SJSA1 (cell line): ENCODE data around the gene INO80E. TPM values are rescaled to one million over a fixed set of nuclear protein-coding genes. Genes with fewer than 3 reads are reported as not detected.
"Not testable (repeated sequence)": the region's sequence is repeated elsewhere in the genome, so short reads cannot be mapped to it uniquely, and the experiment has no call there.

Source experiments
- DNase-seq, 2 experiments: peaks; one replicate each; pipeline ENCODE4 v3.0.0-alpha.2; 2015 to 2020; ENCODE audit warnings: low spot score in 2 of 2, low read depth in 1 of 2
- H3K27ac ChIP-seq: fragments of 250-450 bp; sonication (Bioruptor Pico); 2 replicates; pipeline ENCODE4 v1.5.1; 2020; ENCODE audit warnings: mild to moderate bottlenecking, moderate library complexity
- H3K27me3 ChIP-seq: fragments of 250-450 bp; sonication (Bioruptor Pico); replicated peaks from 2 replicates; pipeline ENCODE4 v1.5.1; 2020; ENCODE audit warnings: mild to moderate bottlenecking, moderate library complexity
- H3K36me3 ChIP-seq: fragments of 250-450 bp; sonication (Bioruptor Pico); 2 replicates; pipeline ENCODE4 v1.5.1; 2020; ENCODE audit warnings: mild to moderate bottlenecking
- H3K4me1 ChIP-seq: fragments of 250-450 bp; sonication (Bioruptor Pico); replicated peaks from 2 replicates; pipeline ENCODE4 v1.6.1; 2021; ENCODE audit warnings: mild to moderate bottlenecking
- H3K4me3 ChIP-seq: fragments of 250-450 bp; sonication (Bioruptor Pico); 2 replicates; pipeline ENCODE4 v1.5.1; 2020; ENCODE audit warnings: mild to moderate bottlenecking
- H3K9me3 ChIP-seq: fragments of 250-450 bp; sonication (Bioruptor Pico); replicated peaks from 2 replicates; pipeline ENCODE4 v1.5.1; 2020; ENCODE audit warnings: mild to moderate bottlenecking
- total RNA-seq: library from RNA; depleted of rRNA; stranded (reverse); fragments of >200 nt; shearing (Covaris generic); gene quantifications from 2 replicates; pipeline ENCODE4 v1.2.3, GENCODE V29; 2014

Gene INO80E
- total RNA-seq, 1 experiment from 2014 or later, result 93.4 TPM

DNA sequence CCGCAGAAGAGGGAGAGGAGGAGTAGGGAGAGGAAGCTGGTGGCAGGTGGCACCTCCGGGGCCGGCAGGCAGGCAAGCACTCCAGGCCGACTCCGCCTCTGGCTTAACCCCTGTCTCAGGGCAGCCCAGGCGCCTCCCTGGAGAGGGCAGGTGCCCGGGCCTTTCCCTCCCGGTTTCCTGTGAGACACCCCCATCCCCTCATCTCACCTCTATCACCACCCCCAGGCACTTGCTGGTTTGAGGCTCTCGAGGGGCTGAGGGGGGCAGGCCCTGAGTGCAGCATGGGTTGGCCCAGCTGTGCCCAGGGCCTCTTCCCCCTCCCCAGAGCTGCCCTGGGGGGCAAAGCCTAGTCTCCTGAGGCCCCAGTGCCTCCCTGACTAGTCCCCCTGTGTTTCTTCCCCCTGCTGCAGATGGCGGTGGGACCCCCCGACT lies 8.8 kb downstream of the INO80E start:
- no peak for DNase-seq
- no peaks in the 10 kb centered on the region for H3K9me3 ChIP-seq
- H3K4me3 ChIP-seq, result no peak overlapping the region
- no peaks in the 10 kb centered on the region for H3K4me1 ChIP-seq
- H3K36me3 ChIP-seq, result peaks cover 36% of the 10 kb centered on the region
- no peak overlapping the region for H3K27ac ChIP-seq
- H3K27me3 ChIP-seq, result peaks cover under 1% of the 10 kb centered on the region

DNA sequence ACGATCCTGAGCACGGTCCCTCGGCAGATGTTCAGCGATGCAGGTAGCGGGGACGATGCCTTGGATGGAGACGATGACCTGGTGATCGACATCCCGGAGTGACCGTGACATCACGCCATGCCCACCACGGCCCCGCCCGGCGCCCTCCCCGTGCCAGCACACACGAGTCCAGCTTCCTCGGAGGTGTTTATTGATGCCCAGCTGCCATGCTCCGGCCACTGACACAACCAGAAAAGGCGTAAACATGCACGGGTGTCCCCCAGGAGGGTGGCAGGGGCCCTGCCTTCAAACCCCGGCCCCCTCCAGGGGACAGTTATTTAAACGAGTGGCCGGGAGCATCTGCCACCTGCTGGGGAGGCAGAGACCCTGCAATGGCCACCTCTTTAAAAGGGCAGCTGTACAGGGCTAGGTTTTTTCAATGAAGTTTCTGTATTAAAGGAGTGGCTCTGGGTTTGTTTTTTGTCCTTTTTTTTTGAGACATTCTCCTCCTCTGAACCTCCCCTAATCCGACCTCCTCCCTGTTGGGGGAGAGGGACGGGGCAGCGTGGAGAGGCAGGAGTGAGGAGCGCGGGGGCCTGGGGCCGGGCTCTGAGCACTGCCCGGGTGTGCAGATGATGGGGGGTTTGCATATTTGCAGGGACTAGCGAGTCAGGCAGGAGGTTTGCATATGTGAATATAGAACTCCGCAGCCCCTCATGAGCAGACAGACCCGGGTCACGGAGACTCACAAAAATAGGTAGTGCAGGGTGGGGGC lies 9.5 kb downstream of the INO80E start:
- Histone ChIP-seq H3K27me3 (peaks cover 7% of the 10 kb centered on the region), H3K36me3 (peaks cover 31% of the 10 kb centered on the region), H3K4me3 (no peak overlapping the region), H3K9me3 (no peaks in the 10 kb centered on the region), H3K27ac (no peak overlapping the region), H3K4me1 (no peaks in the 10 kb centered on the region)
- DNase-seq, result peak in 1 of 2 experiments; percentile 42

DNA sequence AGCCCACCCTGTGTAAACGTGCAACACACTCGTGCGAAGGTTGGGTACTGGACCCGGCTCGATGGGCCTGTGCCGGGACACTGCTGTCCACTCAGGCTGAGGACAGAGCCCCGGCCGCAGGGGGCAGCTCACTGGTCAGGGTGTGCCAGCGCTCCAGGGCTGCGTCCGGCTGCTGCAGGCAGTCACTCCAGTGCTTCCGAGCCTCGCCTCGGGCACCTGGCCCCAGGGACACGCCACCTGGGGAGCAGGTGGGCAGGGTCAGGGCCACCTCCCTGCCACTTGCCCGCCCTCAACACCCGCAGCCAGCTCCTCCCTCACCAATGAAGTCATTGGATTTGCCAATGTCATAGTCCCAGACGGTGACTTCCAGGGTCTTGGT lies 10.0 kb downstream of the INO80E start:
- no peak for DNase-seq
- no peaks in the 10 kb centered on the region for H3K4me1 ChIP-seq
- H3K4me3 ChIP-seq, result no peak overlapping the region
- H3K27me3 ChIP-seq, result peaks cover 11% of the 10 kb centered on the region
- no peak overlapping the region for H3K27ac ChIP-seq
- H3K36me3 ChIP-seq, result peaks cover 25% of the 10 kb centered on the region
- no peaks in the 10 kb centered on the region for H3K9me3 ChIP-seq

DNA sequence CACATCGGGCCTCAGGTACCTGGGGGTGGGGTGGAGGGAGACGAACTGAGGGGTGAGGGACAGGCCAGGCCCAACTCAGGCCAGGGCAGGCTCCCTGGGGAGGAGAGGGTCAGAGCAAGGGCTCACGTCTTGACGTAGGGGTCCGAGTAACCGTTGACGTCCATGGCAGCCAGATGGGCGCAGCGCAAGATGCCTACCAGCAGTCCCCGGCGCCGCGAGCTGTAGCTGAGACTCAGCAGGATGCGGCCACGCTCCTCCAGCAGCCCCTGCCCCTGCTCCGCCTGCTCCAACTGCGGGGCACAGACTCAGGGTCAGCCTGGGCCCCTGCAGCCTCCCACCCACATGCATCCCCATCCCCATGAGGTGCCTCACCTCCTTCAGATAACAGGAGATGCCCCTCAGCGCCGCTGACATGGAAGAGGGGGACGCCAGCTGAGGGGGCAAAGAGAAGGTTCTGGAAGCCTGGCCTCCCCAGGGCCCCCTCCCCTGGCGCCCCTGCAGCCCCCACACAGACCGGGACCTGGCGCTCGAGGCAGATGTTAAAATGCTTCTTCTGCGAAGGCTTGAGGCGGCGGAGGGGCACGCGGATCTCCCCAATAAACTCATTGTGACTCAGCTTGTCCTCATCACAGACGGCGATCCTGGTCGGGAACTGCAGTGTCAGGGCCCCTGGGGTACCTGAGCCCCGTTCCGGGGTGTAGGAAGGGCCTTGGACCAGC lies 10.8 kb downstream of the INO80E start:
- Histone ChIP-seq H3K27ac (no peak overlapping the region), H3K9me3 (no peaks in the 10 kb centered on the region), H3K4me1 (no peaks in the 10 kb centered on the region), H3K36me3 (peaks cover 20% of the 10 kb centered on the region), H3K4me3 (no peak overlapping the region), H3K27me3 (peaks cover 16% of the 10 kb centered on the region)
- no peak for DNase-seq

DNA sequence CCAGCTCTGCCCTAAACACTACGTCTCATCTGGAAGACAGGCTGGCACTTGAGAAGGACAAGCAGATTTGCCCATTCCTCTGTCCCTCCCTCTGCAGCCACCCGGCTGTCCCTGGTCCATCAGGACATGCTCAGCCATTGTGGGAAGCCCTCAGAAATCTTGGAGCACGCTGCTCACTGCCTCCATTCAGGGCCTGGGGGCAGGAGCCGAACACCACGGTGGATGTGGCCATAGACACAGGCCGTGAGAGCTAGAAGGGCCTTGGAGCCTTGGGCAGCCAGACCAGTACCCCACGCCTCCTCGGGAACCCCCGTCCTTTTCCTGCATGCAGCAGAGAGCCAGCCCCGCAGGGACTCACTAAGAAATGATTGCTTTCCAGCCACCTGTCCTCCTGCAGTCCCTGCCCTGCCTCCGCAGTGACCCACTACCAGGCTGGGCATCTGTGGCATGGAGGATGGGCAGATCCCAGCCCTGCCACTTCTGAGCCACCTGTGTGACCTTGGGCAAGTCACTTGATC lies 11.4 kb downstream of the INO80E start:
- Histone ChIP-seq H3K9me3 (no peaks in the 10 kb centered on the region), H3K4me3 (no peak overlapping the region), H3K27ac (no peak overlapping the region), H3K27me3 (peaks cover 20% of the 10 kb centered on the region), H3K4me1 (no peaks in the 10 kb centered on the region), H3K36me3 (peaks cover 18% of the 10 kb centered on the region)
- DNase-seq, result no peak

DNA sequence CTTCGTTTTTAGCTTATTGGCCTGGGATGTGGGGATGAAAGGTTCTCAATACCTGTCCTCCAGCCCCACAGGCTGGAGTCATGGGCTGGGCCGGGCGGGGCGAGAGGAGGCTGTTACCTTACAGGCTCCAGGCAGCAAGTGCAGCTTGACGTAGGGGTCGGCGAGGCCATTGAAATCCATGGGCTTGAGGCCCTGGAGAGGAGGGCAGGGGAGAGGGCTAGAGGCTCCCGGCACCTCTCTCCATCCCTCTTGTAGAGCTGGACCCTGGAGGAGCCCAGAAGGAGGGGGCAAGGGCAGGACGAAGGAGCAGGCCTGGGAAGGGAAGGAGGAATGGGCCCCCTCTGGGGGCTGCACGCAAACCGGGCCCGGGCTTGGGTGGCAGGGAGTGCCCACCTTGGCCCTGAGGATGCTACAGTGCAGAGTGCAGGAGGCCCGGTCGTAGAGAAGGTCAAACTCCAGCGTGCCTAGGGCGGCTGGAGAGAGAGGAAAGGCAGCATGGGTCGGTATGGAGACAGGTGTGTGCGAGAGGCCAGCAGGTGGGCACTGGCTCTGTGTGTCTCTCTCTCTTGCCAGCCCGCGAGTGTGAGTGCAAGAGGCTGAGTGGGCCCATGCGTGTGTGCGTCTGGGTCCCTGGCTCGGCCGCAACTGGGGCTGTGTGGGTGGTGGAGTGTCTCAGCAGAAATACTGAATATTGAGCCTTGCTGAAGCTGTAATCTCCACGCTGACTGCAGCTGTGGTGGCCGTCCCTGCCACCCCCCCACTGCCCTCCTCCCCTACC lies 13.2 kb downstream of the INO80E start:
- Histone ChIP-seq H3K27me3 (peaks cover 20% of the 10 kb centered on the region), H3K36me3 (peaks cover 12% of the 10 kb centered on the region), H3K9me3 (no peaks in the 10 kb centered on the region), H3K4me1 (no peaks in the 10 kb centered on the region), H3K27ac (no peak overlapping the region), H3K4me3 (no peak overlapping the region)
- no peak for DNase-seq

DNA sequence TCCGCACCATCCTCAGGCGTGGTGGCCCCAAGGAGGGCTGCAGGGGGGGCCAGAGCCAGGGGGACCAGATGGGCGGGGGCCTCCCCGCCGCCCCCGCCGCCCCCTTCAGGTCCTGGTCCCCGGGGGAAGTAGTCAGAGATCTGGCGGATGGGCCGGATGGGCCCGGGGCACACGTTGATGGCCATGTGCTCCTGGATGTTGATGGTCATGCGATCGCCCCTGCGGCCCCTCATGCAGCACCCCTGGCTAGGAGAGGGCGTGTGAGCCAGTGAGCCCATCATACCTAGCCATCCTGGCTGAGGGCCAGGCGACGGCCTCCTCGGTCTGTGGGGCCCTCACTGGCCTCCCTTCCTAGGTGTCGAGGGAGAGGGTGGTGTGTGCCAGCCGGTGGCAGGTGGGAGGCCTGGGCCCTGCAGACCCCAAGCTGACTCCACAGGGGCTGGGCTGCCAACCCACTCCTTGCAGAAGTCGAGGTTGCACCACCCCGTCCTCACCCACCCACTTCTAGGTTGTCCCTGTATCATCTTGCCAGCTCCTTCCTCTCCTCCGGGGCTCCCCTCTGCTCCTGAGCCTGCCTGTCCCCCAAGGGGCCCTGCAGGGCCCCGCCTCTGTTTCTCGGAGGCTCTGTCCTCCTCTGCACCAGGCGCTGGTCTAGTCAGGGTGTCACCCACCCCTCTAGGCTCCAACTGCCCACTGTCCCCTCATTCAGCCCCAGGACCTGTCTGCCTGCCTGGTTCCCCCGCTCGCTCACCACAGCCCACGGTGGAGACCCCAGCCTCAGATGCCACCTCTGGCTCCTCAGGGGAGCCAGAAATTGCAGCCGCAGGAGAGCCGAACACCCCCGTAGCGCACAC lies 14.2 kb downstream of the INO80E start:
- peaks cover 20% of the 10 kb centered on the region for H3K27me3 ChIP-seq
- H3K9me3 ChIP-seq, result no peaks in the 10 kb centered on the region
- H3K4me3 ChIP-seq, result no peak overlapping the region
- H3K27ac ChIP-seq, result no peak overlapping the region
- H3K4me1 ChIP-seq, result no peaks in the 10 kb centered on the region
- DNase-seq, result no peak
- peaks cover 5% of the 10 kb centered on the region for H3K36me3 ChIP-seq

DNA sequence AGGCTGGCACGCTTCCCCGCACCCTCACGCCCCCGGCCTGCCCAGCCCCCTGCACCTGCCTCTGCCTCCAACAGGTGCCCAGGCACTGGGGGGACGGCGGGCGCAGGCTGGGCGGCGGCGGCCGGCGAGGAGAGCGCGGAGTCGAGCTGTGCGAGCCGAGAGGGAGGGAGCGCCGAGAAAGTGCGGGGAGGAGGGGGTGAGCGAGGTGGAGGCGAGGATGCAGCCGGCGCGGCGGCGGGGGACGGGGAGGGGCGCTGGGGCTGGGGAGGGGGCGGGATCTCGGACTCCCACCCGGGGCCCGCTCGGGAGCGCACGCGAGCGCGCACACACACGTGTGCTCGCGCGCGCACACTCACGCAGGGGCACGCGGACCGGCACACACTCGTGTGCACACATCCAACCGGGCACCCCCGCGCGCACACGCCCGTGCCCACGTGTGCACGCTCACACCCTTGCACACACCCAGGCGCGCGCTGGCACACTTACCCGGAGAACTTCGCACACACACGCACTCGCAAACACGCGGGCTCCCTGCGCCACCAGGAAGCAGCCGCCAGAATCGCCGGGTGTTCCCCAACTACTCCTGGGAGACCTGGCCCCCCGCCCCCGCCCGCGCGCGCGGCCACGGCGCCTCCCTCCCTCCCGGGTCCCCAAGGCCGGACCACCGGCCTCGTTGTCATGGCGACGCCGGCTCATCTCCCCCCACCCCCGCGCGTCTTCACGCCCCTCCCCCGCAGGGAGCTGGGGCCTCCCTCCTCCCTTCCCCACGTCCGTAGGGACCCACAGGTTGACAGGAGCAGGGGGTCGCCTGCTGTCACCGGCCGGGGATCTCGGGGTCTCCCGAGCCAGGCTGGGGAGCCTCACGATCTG lies 15.0 kb downstream of the INO80E start, which contains the start of gene DOC2A:
Gene DOC2A, minus strand, starts transcription at position 184 of the 870 bp plus-strand sequence. CDS start 805 bp downstream, outside the sequence.
- Histone ChIP-seq H3K4me3 (no peak within 1 kb of the TSS), H3K27ac (no peak within 1 kb of the TSS), H3K27me3 (peaks cover 20% of the 10 kb centered on the region), H3K36me3 (peaks cover 1% of the 10 kb centered on the region), H3K9me3 (no peaks in the 10 kb centered on the region), H3K4me1 (no peaks in the 10 kb centered on the region)
- DNase-seq, result no peak

DNA sequence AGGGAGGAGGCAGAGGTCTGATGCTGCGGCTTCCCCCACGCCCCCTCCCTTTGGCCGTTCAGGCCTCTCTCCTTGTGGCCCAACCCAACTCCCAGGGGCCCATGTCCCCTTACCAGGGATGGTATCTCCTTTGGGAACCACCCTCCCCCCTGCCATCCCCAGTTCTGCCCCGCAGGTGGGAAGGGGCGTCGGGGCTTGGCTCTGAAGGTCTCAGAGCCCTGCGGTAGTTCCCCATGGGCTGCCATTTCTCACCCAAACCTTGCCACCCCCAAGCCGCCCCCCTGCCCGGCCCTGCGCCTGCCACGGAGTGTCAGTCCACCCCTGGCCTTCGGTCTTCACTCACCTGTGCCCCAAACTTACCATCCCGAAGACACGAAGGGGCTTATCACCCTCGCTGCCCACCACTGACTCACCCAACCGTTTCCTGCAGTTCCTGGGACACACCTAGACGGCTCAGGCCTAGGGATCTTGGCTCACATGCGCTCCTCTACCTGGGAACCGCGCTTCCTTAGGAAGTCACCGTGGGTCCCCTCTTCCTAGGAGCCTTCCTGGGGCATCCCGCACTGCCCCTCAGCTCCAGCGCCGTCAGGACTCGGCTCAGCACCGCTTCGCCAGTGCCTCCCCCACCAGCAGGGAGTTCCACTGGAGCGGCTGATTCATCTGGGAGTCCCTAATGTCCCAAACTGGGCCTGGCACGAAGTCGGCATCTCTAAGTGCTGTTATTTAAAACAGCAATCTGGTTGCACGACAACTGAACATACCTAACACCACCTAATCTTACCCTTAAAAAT lies 15.9 kb downstream of the INO80E start:
- no peaks in the 10 kb centered on the region for H3K36me3 ChIP-seq
- DNase-seq, result no peak
- H3K27ac ChIP-seq, result no peak overlapping the region

DNA sequence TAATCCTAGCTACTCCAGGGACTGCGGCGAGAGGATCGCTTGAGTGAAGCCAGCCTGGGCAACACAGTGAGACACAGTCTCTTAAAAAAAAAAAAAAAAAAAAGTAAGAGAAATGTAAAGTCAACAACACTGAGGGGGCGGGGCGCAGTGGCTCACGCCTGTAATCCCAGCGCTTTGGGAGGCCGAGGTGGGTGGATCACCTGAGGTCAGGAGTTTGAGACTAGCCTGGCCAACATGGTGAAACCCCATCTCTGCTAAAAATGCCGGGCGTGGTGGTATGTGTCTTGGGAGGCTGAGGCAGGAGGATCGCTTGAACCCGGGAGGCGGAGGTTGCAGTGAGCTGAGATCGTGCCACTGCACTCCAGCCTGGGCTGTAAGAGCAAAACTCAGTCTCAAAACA lies 16.6 kb downstream of the INO80E start:
- not testable (repeated sequence) for H3K4me3 ChIP-seq, H3K27ac ChIP-seq, H3K4me1 ChIP-seq, H3K9me3 ChIP-seq, DNase-seq, H3K36me3 ChIP-seq
- peaks cover 20% of the 10 kb centered on the region for H3K27me3 ChIP-seq

More for the DNA sequence above, 15.9 kb downstream of the INO80E start:
- peaks cover 20% of the 10 kb centered on the region for H3K27me3 ChIP-seq
- H3K4me1 ChIP-seq, result no peaks in the 10 kb centered on the region
- no peaks in the 10 kb centered on the region for H3K9me3 ChIP-seq
- H3K4me3 ChIP-seq, result no peak overlapping the region

DNA sequence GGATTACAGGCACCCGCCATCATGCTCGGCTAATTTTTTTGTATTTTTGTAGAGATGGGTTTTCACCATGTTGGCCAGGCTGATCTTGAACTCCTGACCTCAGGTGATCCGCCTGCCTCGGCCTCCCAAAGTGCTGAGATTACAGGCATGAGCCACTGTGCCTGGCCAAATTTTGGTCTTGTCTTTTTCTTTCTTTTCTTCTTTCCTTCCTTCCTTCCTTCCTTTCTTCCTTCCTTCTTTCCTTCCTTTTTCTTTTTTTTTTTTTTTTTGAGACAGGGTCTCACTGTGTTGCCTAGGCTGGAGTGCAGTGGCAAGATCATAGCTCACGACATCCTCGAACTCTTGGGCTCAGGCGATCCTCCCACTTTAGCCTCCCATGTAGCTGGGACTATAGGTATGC lies 19.4 kb downstream of the INO80E start:
- DNase-seq, H3K36me3 ChIP-seq, H3K4me3 ChIP-seq, H3K9me3 ChIP-seq, H3K4me1 ChIP-seq, H3K27ac ChIP-seq: not testable (repeated sequence)
- H3K27me3 ChIP-seq, result peaks cover 13% of the 10 kb centered on the region
